ENCODE results near the gene PCDHB15.

The PCDHB15 gene

DNA sequence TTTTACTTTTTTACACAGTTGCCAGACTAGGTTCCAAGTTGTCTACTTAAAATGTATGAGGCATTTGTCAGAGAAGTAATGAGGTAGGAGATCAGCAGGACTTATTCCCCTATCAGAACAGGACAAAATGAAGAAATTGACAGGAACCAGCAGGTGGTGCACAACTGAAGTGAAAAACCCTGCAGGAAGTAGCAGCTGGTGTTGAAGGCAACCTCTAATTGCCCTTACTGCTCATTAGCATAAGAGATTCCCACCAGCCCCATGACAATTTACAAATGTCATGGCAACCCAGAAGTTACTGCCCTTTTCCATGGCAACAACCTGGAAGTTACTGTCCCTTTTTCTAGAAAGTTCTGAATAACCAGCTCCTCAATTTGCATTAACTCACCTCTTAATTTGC lies 5.4 kb downstream of the PCDHB15 start:
- TF ChIP-seq, protein P1, sequence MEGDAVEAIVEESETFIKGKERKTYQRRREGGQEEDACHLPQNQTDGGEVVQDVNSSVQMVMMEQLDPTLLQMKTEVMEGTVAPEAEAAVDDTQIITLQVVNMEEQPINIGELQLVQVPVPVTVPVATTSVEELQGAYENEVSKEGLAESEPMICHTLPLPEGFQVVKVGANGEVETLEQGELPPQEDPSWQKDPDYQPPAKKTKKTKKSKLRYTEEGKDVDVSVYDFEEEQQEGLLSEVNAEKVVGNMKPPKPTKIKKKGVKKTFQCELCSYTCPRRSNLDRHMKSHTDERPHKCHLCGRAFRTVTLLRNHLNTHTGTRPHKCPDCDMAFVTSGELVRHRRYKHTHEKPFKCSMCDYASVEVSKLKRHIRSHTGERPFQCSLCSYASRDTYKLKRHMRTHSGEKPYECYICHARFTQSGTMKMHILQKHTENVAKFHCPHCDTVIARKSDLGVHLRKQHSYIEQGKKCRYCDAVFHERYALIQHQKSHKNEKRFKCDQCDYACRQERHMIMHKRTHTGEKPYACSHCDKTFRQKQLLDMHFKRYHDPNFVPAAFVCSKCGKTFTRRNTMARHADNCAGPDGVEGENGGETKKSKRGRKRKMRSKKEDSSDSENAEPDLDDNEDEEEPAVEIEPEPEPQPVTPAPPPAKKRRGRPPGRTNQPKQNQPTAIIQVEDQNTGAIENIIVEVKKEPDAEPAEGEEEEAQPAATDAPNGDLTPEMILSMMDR (IDR thresholded peaks at IDR 0.05; ENCODE audit: extremely low read depth, insufficient read depth, missing control alignments) = no peak
- in situ Hi-C loops (cut with MboI; ENCODE audit: low pct_unique_long_range_greater_than_20kb, low sequenced_read_pairs, unreplicated experiment) = no loop called here
- DNase-seq (ENCODE audit: low spot score) = no peak

DNA sequence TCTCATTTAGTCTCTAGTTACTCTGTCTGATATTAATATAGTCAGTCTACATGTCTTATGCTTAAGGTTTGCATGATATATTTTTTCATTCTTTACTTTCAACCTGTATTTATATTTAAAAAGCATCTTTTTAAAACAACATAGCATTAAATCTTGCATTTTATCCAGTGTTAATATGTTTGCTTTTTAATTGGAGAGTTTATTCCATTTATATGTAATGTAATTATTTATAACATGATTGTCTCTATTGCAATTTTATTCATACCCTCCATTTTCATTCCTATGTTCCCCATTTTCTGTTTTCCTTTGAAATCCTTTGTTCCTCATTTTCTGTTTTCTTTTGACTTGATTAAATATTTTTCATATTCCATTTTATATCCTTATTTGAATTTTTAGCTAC lies 13.3 kb downstream of the PCDHB15 start:
- TF ChIP-seq, protein P1 (IDR thresholded peaks at IDR 0.05; ENCODE audit: extremely low read depth, insufficient read depth, missing control alignments) = no peak
- no peak for DNase-seq (ENCODE audit: low spot score)
- in situ Hi-C loops (cut with MboI; ENCODE audit: low pct_unique_long_range_greater_than_20kb, low sequenced_read_pairs, unreplicated experiment) = no loop called here

DNA sequence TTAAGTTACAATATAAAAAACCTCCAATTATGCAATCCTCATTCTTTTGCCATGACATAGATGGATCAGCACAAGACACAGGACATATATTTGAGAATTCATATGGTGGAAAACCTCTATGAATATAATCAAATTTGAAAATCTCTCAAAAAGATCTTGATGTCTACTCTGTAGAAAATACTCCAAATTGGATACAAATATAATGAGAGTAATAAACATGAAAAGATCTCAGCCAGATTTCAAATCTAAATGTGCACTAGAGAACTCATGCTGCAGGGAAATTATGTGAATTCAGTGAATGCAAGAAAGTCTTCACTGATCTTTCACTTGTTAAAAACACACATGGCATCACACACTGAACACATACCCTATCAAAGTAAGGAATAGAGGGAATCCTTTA lies 13.8 kb downstream of the PCDHB15 start:
- TF ChIP-seq, protein P1 (IDR thresholded peaks at IDR 0.05; ENCODE audit: extremely low read depth, insufficient read depth, missing control alignments) = no peak
- in situ Hi-C loops (cut with MboI; ENCODE audit: low pct_unique_long_range_greater_than_20kb, low sequenced_read_pairs, unreplicated experiment) = no loop called here
- DNase-seq (ENCODE audit: low spot score) = no peak

DNA sequence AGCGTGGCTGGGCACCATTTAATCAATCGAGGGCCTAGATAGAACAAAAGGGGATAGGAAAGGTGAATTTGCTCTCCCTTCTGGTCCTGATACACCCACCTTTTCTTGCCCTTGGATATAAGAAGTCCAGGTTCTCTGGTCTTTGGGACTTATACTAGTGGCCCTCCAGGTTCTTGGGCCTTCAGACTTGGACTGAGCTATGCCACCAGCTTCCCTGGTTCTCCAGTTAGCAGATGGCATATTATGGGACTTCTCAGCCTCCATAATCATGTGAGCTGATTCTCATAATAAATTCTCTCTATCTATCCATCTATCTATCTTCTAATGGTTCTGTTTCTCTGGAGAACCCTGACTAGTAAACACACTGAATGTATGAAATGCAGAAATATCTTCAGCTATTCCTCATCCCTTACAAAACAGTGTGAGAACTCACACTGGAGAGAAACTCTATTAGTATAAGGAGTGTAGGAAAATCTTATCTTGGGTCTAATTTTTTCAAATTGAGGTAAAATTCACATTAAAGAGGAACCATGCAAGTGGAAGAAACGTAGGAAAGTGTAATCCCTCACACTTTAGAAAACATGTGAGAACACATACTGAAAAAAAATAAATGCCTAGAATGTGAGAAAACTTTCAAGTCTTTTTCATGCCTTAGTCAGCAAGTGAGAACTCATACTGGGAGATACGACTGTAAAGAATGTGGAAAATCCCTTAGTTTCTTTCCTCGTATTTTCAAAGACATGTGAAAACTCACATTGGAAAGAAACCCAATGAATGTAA lies 15.5 kb downstream of the PCDHB15 start:
- in situ Hi-C loops (cut with MboI; ENCODE audit: low pct_unique_long_range_greater_than_20kb, low sequenced_read_pairs, unreplicated experiment) = no loop called here
- DNase-seq (ENCODE audit: low spot score) = no peak
- TF ChIP-seq, protein P1 (IDR thresholded peaks at IDR 0.05; ENCODE audit: extremely low read depth, insufficient read depth, missing control alignments) = no peak

DNA sequence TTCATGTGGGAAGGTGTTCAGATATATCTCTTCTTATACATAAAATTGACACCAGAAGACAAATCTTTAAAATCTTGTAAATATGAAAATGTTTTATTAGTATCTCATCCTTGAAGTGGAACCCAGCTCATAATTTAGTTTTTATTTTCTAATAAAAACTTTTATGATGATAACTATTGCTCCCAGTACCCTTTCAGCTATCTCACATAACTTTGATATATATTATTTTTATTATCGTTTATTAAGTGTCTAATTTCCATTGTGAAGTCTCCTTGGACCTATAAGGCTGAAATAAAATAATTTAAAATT lies 16.0 kb downstream of the PCDHB15 start:
- no peak for DNase-seq (ENCODE audit: low spot score)
- TF ChIP-seq, protein P1 (IDR thresholded peaks at IDR 0.05; ENCODE audit: extremely low read depth, insufficient read depth, missing control alignments) = no peak
- in situ Hi-C loops (cut with MboI; ENCODE audit: low pct_unique_long_range_greater_than_20kb, low sequenced_read_pairs, unreplicated experiment) = no loop called here

DNA sequence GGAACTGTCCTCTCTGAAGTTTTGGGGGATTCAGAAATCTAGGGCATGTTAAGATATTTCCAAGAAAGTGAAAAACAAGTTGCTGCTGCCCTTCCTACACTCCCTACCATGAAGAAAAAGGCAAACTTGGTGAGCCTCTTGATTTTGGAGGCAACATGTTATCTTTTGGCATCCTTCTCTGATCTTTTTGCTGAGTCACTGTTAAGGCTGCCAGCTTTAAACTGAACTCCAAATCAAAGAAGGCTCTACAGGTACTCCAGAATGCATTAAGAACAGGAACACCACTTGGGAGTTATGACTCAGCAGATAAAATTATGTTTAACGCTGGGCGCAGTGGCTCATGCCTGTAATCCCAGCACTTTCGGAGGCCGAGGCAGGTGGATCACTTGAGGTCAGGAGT lies 24.0 kb downstream of the PCDHB15 start:
- TF ChIP-seq, protein P1 (IDR thresholded peaks at IDR 0.05; ENCODE audit: extremely low read depth, insufficient read depth, missing control alignments) = no peak
- in situ Hi-C loops (cut with MboI; ENCODE audit: low pct_unique_long_range_greater_than_20kb, low sequenced_read_pairs, unreplicated experiment) = no loop called here
- no peak for DNase-seq (ENCODE audit: low spot score)
